ENCODE results near the gene C6orf89.

- TF ChIP-seq CTCF (IDR thresholded peaks at IDR 0.05; ENCODE audit: poor library complexity, severe bottlenecking) (no peak), MXI1 (conservative IDR thresholded peaks at IDR 0.05; ENCODE audit: poor library complexity, severe bottlenecking) (no peak), REST (IDR thresholded peaks at IDR 0.05; ENCODE audit: borderline replicate concordance) (no peak), EZH2 (IDR thresholded peaks at IDR 0.05; ENCODE audit: borderline replicate concordance, insufficient read depth, low read length, poor library complexity, severe bottlenecking) (no peak), POLR2AphosphoS5 (IDR thresholded peaks at IDR 0.05) (no peak), SMC3 (conservative IDR thresholded peaks at IDR 0.05; ENCODE audit: poor library complexity) (no peak)
Observed at GRCh38 chr6:36863670-36864540, 21.8 kb upstream of the C6orf89 start.

All from neural cell (in vitro differentiated cells).